Measurements from ENCODE around the gene POMP. TPM values are rescaled to one million over a fixed set of nuclear protein-coding genes. Genes with fewer than 3 reads are reported as not detected.
A peak's percentile ranks its signal among the peaks of the same experiment; 100 is the strongest.

POMP gene
- total RNA-seq, 1 experiment from 2014 or later: 107 TPM

GRCh38 chr13:28631801-28632200 is 27.1 kb upstream of the POMP start:
- ATAC-seq (no peak), DNase-seq (ENCODE audit: low read depth, low spot score) (no peak)
- intact Hi-C loops (cut with micrococcal nuclease): no loop called here
- RAD21 ChIA-PET (ENCODE audit: low non-redundant PET in 1 of 2, low total read pairs in 2 of 2, uncharacterized antibody in 2 of 2, unreplicated experiment in 2 of 2): no interaction called here
- no TSS peak for BruUV-seq (replicated peaks)
- Histone ChIP-seq H3K4me1 (ENCODE audit: control insufficient read depth in 1 of 2, insufficient read depth in 2 of 2, low read length in 2 of 2) (peaks cover 0 to 4% of the 10 kb centered on the region in 2 experiments; a peak in 2 of 4 replicates), H4K20me1 (ENCODE audit: insufficient read depth) (no peaks in the 10 kb centered on the region), H3K9me3 (ENCODE audit: control insufficient read depth in 1 of 2, insufficient read depth in 1 of 2, low read depth in 1 of 2, low read length in 2 of 2) (no peaks in the 10 kb centered on the region), H3K79me2 (ENCODE audit: insufficient read depth, low read length) (no peaks in the 10 kb centered on the region), H3K9ac (ENCODE audit: low read length) (no peak overlapping the region), H3K4me2 (ENCODE audit: low read length) (no peak overlapping the region), H3K36me3 (ENCODE audit: control insufficient read depth in 1 of 2, insufficient read depth in 2 of 2, low read length in 2 of 2) (no peaks in the 10 kb centered on the region), H3K4me3 (replicated peaks in 1 of 2; ENCODE audit: low read depth in 1 of 2, low read length in 2 of 2) (no peak overlapping the region), H3K27ac (ENCODE audit: low read depth, low read length) (no peak overlapping the region), H3K9me2 (ENCODE audit: insufficient read depth) (no peaks in the 10 kb centered on the region), H2AFZ (ENCODE audit: low read depth, low read length, poor library complexity, severe bottlenecking) (no peak overlapping the region), H3K27me3 (ENCODE audit: insufficient read depth, low read length) (no peaks in the 10 kb centered on the region)
- POLR2A ChIA-PET: no interaction called here
- TF ChIP-seq CEBPB (IDR thresholded peaks at IDR 0.05; ENCODE audit: low read depth) (no peak), CBX3 (IDR thresholded peaks at IDR 0.05; ENCODE audit: low read depth) (no peak)
- TF ChIP-seq, protein P1, sequence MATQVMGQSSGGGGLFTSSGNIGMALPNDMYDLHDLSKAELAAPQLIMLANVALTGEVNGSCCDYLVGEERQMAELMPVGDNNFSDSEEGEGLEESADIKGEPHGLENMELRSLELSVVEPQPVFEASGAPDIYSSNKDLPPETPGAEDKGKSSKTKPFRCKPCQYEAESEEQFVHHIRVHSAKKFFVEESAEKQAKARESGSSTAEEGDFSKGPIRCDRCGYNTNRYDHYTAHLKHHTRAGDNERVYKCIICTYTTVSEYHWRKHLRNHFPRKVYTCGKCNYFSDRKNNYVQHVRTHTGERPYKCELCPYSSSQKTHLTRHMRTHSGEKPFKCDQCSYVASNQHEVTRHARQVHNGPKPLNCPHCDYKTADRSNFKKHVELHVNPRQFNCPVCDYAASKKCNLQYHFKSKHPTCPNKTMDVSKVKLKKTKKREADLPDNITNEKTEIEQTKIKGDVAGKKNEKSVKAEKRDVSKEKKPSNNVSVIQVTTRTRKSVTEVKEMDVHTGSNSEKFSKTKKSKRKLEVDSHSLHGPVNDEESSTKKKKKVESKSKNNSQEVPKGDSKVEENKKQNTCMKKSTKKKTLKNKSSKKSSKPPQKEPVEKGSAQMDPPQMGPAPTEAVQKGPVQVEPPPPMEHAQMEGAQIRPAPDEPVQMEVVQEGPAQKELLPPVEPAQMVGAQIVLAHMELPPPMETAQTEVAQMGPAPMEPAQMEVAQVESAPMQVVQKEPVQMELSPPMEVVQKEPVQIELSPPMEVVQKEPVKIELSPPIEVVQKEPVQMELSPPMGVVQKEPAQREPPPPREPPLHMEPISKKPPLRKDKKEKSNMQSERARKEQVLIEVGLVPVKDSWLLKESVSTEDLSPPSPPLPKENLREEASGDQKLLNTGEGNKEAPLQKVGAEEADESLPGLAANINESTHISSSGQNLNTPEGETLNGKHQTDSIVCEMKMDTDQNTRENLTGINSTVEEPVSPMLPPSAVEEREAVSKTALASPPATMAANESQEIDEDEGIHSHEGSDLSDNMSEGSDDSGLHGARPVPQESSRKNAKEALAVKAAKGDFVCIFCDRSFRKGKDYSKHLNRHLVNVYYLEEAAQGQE (IDR thresholded peaks at IDR 0.05; ENCODE audit: low read depth): no peak
- CTCF ChIA-PET: no interaction called here

GRCh38 chr13:28636069-28636468 is 22.9 kb upstream of the POMP start:
- peak overlapping the region; percentile 65 for H2AFZ ChIP-seq (ENCODE audit: low read depth, low read length, poor library complexity, severe bottlenecking)
- no TSS peak for BruUV-seq (replicated peaks)
- H3K9ac ChIP-seq (ENCODE audit: low read length): no peak overlapping the region
- no peaks in the 10 kb centered on the region for H4K20me1 ChIP-seq (ENCODE audit: insufficient read depth)
- ATAC-seq (no peak), DNase-seq (ENCODE audit: low read depth, low spot score) (no peak)
- H3K4me1 ChIP-seq (ENCODE audit: control insufficient read depth in 1 of 2, insufficient read depth in 2 of 2, low read length in 2 of 2): peaks cover 0 to 7% of the 10 kb centered on the region in 2 experiments; a peak in 2 of 4 replicates
- H3K79me2 ChIP-seq (ENCODE audit: insufficient read depth, low read length): no peaks in the 10 kb centered on the region
- POLR2A ChIA-PET: no interaction called here
- no peaks in the 10 kb centered on the region for H3K9me2 ChIP-seq (ENCODE audit: insufficient read depth)
- H3K4me3 ChIP-seq (replicated peaks in 1 of 2; ENCODE audit: low read depth in 1 of 2, low read length in 2 of 2): no peak overlapping the region
- H3K36me3 ChIP-seq (ENCODE audit: control insufficient read depth in 1 of 2, insufficient read depth in 2 of 2, low read length in 2 of 2): no peaks in the 10 kb centered on the region
- H3K27ac ChIP-seq (ENCODE audit: low read depth, low read length): no peak overlapping the region
- H3K4me2 ChIP-seq (ENCODE audit: low read length): no peak overlapping the region
- no peaks in the 10 kb centered on the region for H3K9me3 ChIP-seq (ENCODE audit: control insufficient read depth in 1 of 2, insufficient read depth in 1 of 2, low read depth in 1 of 2, low read length in 2 of 2)
- intact Hi-C loops (cut with micrococcal nuclease): loop anchor here (1.0 to 2.0 kb wide), 2 partner anchors 312 to 577 kb away; no protein-coding TSS in a partner anchor
- CTCF ChIA-PET: no interaction called here
- RAD21 ChIA-PET (ENCODE audit: low non-redundant PET in 1 of 2, low total read pairs in 2 of 2, uncharacterized antibody in 2 of 2, unreplicated experiment in 2 of 2): no interaction called here
- H3K27me3 ChIP-seq (ENCODE audit: insufficient read depth, low read length): no peaks in the 10 kb centered on the region
- no peak for TF ChIP-seq SRF (IDR thresholded peaks at IDR 0.05; ENCODE audit: low read depth)
- TF ChIP-seq SIN3A (IDR thresholded peaks at IDR 0.05; ENCODE audit: low read depth): no peak
- no peak for TF ChIP-seq CBX3 (IDR thresholded peaks at IDR 0.05; ENCODE audit: low read depth)
- TF ChIP-seq EZH2 (IDR thresholded peaks at IDR 0.05): no peak
- TF ChIP-seq POLR2AphosphoS5 (IDR thresholded peaks at IDR 0.05; ENCODE audit: low read depth, low read length): no peak
- no peak for TF ChIP-seq CEBPB (IDR thresholded peaks at IDR 0.05; ENCODE audit: low read depth)
- no peak for TF ChIP-seq RAD21 (IDR thresholded peaks at IDR 0.05; ENCODE audit: low read depth)
- TF ChIP-seq, protein P2, sequence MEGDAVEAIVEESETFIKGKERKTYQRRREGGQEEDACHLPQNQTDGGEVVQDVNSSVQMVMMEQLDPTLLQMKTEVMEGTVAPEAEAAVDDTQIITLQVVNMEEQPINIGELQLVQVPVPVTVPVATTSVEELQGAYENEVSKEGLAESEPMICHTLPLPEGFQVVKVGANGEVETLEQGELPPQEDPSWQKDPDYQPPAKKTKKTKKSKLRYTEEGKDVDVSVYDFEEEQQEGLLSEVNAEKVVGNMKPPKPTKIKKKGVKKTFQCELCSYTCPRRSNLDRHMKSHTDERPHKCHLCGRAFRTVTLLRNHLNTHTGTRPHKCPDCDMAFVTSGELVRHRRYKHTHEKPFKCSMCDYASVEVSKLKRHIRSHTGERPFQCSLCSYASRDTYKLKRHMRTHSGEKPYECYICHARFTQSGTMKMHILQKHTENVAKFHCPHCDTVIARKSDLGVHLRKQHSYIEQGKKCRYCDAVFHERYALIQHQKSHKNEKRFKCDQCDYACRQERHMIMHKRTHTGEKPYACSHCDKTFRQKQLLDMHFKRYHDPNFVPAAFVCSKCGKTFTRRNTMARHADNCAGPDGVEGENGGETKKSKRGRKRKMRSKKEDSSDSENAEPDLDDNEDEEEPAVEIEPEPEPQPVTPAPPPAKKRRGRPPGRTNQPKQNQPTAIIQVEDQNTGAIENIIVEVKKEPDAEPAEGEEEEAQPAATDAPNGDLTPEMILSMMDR (IDR thresholded peaks at IDR 0.05 in 2 of 3, conservative IDR thresholded peaks at IDR 0.05 in 1 of 3; ENCODE audit: borderline replicate concordance in 1 of 3, insufficient read depth in 1 of 3, low read depth in 2 of 3, low read length in 2 of 3): no peak
- TF ChIP-seq SP1 (IDR thresholded peaks at IDR 0.05; ENCODE audit: low read depth): no peak
- TF ChIP-seq JUND (IDR thresholded peaks at IDR 0.05): no peak
- no peak for TF ChIP-seq ZNF274 (IDR thresholded peaks at IDR 0.05; ENCODE audit: low read depth, low read length)
- no peak for TF ChIP-seq ATF3 (IDR thresholded peaks at IDR 0.05)
- no peak for TF ChIP-seq POLR2A (IDR thresholded peaks at IDR 0.05; ENCODE audit: borderline replicate concordance, extremely low read depth, insufficient read depth, insufficient read length)

Measured in HCT116 (cell line).